ENCODE results near the gene GDPD3. TPM values are rescaled to one million over a fixed set of nuclear protein-coding genes. Genes with fewer than 3 reads are reported as not detected.

Gene GDPD3
- total and polyA plus RNA-seq, 2 of the 13 experiments (the other 11 are each of a cell fraction or from before 2014, with no cell fraction given): 18.7 to 20.6 TPM

GRCh38 chr16:30095166-30096078 lies 17.9 kb downstream of the GDPD3 start (continued):
- TF ChIP-seq ZNF687 (CRISPR knock-in tag; IDR thresholded peaks at IDR 0.05): peak; percentile 76
- TF ChIP-seq ZNF350 (CRISPR knock-in tag; IDR thresholded peaks at IDR 0.05; ENCODE audit: borderline replicate concordance, low read depth): peak; percentile 58; the same call in 1 of the 2 replicates
- peak; percentile 14 for TF ChIP-seq TBL1XR1 (IDR thresholded peaks at IDR 0.05; ENCODE audit: borderline replicate concordance, low read length, partially characterized antibody)
- TF ChIP-seq ZBTB7B (CRISPR knock-in tag; IDR thresholded peaks at IDR 0.05): 0 out of 2 replicates have a peak, but pooled peaks have one; percentile 25
- TF ChIP-seq ZNF280D (CRISPR knock-in tag; IDR thresholded peaks at IDR 0.05): no peak
- 0 out of 2 replicates have a peak, but pooled peaks have one; percentile 59 for TF ChIP-seq HNRNPL (IDR thresholded peaks at IDR 0.05; ENCODE audit: low read depth, low read length)
- TF ChIP-seq ATF7-NPFF (CRISPR knock-in tag; IDR thresholded peaks at IDR 0.05; ENCODE audit: low read depth): peak; percentile 21; the same call in 1 of the 2 replicates
- no peak for TF ChIP-seq ZNF468 (CRISPR knock-in tag; IDR thresholded peaks at IDR 0.05)
- TF ChIP-seq ZFX (CRISPR knock-in tag; IDR thresholded peaks at IDR 0.05; ENCODE audit: low read depth): peak; percentile 24; the same call in 1 of the 2 replicates
- TF ChIP-seq YEATS4 (CRISPR knock-in tag; IDR thresholded peaks at IDR 0.05; ENCODE audit: borderline replicate concordance): 0 out of 2 replicates have a peak, but pooled peaks have one; percentile 3
- 0 out of 2 replicates have a peak, but pooled peaks have one; percentile 37 for TF ChIP-seq ZC3H13 (CRISPR knock-in tag; IDR thresholded peaks at IDR 0.05)
- TF ChIP-seq ZNF619 (CRISPR knock-in tag; IDR thresholded peaks at IDR 0.05): 0 out of 2 replicates have a peak, but pooled peaks have one; percentile 33
- peak; percentile 17; the same call in 1 of the 2 replicates for TF ChIP-seq ZNF34 (CRISPR knock-in tag; IDR thresholded peaks at IDR 0.05; ENCODE audit: borderline replicate concordance)
- TF ChIP-seq AGO2 (optimal IDR thresholded peaks at IDR 0.05; ENCODE audit: low read depth, low read length): peak; percentile 56
- TF ChIP-seq ELF4 (CRISPR knock-in tag; IDR thresholded peaks at IDR 0.05; ENCODE audit: borderline replicate concordance): no peak
- TF ChIP-seq ZNF598 (CRISPR knock-in tag; IDR thresholded peaks at IDR 0.05; ENCODE audit: borderline replicate concordance): 0 out of 2 replicates have a peak, but pooled peaks have one; percentile 43
- peak; percentile 87; the same call in 1 of the 2 replicates for TF ChIP-seq ZNF274 (CRISPR knock-in tag; IDR thresholded peaks at IDR 0.05)
- TF ChIP-seq JUND (CRISPR knock-in tag; IDR thresholded peaks at IDR 0.05): peak; percentile 18; the same call in 1 of the 2 replicates
- 0 out of 2 replicates have a peak, but pooled peaks have one; percentile 23 for TF ChIP-seq ZNF225 (CRISPR knock-in tag; IDR thresholded peaks at IDR 0.05)
- no peak for TF ChIP-seq HNF4G (IDR thresholded peaks at IDR 0.05; ENCODE audit: borderline replicate concordance, low read depth, low read length)
- TF ChIP-seq HNF4G (CRISPR knock-in tag; IDR thresholded peaks at IDR 0.05; ENCODE audit: borderline replicate concordance, low read depth): peak; percentile 14; the same call in 1 of the 2 replicates

Measured in HepG2 (cell line).